NCI-H345 (cell line): Measurements from ENCODE around the gene NUTM2D.
"Not testable (repeated sequence)": the region's sequence is repeated elsewhere in the genome, so short reads cannot be mapped to it uniquely, and the experiment has no call there.

Experiments
- DNase-seq: peaks from one replicate; lab custom pipeline; 2025; lab: John Stamatoyannopoulos, UW

NUTM2D gene

GRCh38 chr10:87379115-87379514 is 21.6 kb downstream of the NUTM2D start:
- not testable (repeated sequence) for DNase-seq

GRCh38 chr10:87383149-87383857 is 25.8 kb downstream of the NUTM2D start:
- DNase-seq: not testable (repeated sequence)

GRCh38 chr10:87384283-87384682 is 26.7 kb downstream of the NUTM2D start:
- DNase-seq: not testable (repeated sequence)

- DNase-seq: not testable (repeated sequence)
These were observed 28.3 kb downstream of the NUTM2D start for GRCh38 chr10:87385762-87386360.

GRCh38 chr10:87391360-87391759 is 33.8 kb downstream of the NUTM2D start:
- DNase-seq: not testable (repeated sequence)

DNA sequence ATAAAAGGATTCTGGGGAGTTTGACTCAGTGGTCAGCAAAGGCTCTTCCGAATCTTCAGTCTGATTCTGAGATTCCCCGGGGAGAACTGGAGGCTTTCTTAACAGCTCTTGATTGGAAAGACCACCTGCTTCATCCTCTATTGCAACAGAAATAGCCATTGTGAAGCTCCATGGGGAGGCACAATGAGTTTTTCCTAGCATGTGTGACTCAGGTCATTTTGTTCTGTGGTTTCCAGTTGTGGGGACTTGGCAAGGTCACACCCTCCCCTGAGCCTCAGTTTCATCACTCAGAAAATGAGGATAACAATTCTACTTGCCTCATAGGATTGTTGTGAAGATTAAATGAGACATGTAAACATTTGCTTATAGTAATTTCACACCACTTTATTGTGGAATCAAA is 38.7 kb downstream of the NUTM2D start:
- not testable (repeated sequence) for DNase-seq

DNA sequence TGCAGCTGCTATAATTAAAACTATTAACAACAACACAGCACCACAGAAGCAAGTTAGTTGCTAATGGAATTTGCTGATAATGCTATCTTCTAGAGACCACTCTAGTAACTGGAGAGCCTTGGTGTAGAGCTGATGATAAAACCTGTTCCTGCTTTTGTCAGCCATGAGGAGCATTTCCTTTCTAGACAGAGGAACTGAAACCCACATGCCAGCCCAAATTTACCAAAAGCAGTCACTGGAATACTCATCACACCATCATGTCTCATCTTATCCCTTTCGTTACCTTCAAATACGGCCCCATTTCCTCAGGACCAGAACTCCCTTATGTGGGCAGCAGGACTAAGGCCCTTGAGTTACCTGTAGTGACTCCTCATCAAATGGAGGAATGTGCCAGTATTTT is 40.9 kb downstream of the NUTM2D start:
- DNase-seq: not testable (repeated sequence)

- DNase-seq: not testable (repeated sequence)
These were observed 50.2 kb downstream of the NUTM2D start for GRCh38 chr10:87407516-87408467.

DNA sequence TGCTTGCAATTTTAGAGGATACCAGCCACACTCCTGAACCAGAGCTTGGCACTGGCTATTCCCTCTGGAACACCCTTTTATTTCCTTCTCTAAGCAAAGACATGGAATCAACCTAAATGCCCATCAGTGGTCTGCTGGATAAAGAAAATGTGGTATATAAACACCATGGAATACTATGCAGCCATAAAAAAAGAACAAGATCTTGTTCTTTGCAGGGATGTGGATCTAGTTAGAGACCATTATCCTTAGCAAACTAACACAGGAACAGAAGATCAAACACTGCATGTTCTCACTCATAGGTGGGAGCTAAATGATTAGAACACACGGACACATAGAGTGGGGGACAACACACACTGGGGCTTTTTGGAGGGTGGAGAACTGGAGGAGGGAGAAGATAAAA is 56.4 kb downstream of the NUTM2D start:
- not testable (repeated sequence) for DNase-seq
